ENCODE results near the gene CEBPZOS. TPM values are rescaled to one million over a fixed set of nuclear protein-coding genes. Genes with fewer than 3 reads are reported as not detected.
"Not testable (repeated sequence)": the region's sequence is repeated elsewhere in the genome, so short reads cannot be mapped to it uniquely, and the experiment has no call there.

Gene CEBPZOS
- total and polyA plus RNA-seq, 7 donors, result 23.0 to 42.2 (median 36.9) TPM

DNA sequence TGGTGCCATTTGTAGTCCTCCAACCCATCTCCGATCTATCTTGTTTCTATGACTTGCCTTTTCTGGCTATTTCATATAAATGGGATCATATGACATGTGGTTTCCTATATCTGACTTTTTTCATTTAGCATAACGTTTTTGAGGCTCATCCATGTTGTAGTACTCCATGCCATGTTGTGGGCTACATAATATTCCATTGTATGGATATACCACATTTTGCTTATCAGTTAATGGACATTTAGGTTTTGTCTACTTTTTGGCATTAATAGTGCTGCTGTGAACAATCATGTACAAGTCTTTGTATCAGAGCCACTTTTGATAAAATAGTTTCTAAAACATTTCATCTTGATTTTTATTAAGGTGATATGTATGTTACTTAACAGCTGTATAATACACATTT lies 7.4 kb downstream of the CEBPZOS start:
- TF ChIP-seq POLR2A (IDR thresholded peaks at IDR 0.05) (no peak), EP300 (IDR thresholded peaks at IDR 0.05) (no peak), POLR2AphosphoS5 (IDR thresholded peaks at IDR 0.05) (no peak)
- TF ChIP-seq, protein P1, sequence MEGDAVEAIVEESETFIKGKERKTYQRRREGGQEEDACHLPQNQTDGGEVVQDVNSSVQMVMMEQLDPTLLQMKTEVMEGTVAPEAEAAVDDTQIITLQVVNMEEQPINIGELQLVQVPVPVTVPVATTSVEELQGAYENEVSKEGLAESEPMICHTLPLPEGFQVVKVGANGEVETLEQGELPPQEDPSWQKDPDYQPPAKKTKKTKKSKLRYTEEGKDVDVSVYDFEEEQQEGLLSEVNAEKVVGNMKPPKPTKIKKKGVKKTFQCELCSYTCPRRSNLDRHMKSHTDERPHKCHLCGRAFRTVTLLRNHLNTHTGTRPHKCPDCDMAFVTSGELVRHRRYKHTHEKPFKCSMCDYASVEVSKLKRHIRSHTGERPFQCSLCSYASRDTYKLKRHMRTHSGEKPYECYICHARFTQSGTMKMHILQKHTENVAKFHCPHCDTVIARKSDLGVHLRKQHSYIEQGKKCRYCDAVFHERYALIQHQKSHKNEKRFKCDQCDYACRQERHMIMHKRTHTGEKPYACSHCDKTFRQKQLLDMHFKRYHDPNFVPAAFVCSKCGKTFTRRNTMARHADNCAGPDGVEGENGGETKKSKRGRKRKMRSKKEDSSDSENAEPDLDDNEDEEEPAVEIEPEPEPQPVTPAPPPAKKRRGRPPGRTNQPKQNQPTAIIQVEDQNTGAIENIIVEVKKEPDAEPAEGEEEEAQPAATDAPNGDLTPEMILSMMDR (IDR thresholded peaks at IDR 0.05), result no peak
- no peaks in the 10 kb centered on the region for H3K27me3 ChIP-seq
- H3K4me3 ChIP-seq, result no peak overlapping the region
- H3K4me1 ChIP-seq, result peaks cover 0 to 3% (median 0%) of the 10 kb centered on the region in 4 donors
- H3K27ac ChIP-seq, result no peak overlapping the region
- intact Hi-C loops (cut with DNase I), result no loop called here
- peaks cover 0 to 5% (median 2%) of the 10 kb centered on the region in 4 donors for H3K9me3 ChIP-seq
- no peak for DNase-seq
- WGBS, 2 donors, result 90 to 94% methylated on average over 2 of the region's 2 CpGs
- peaks cover 17 to 87% (median 40%) of the 10 kb centered on the region in 4 donors for H3K36me3 ChIP-seq

DNA sequence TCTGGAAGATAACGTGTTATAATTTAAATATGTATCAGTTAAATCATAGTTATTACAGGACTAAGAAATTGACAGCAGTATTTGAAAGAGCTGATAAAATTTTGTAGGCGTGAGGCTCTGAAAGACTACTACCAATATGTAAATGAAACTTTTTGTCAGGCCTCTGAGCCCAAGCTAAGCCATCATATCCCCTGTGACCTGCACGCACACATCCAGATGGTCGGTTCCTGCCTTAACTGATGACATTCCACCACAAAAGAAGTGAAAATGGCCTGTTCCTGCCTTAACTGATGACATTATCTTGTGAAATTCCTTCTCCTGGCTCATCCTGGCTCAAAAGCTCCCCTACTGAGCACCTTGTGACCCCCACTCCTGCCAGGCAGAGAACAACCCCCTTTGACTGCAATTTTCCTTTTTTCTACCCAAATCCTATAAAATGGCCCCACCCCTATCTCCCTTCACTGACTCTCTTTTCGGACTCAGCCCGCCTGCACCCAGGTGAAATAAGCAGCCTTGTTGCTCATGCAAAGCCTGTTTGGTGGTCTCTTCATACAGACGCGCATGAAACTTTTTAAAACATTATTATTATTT lies 8.9 kb downstream of the CEBPZOS start:
- H3K4me1 ChIP-seq; H3K4me3 ChIP-seq; H3K27ac ChIP-seq; DNase-seq; H3K27me3 ChIP-seq; intact Hi-C loops (cut with DNase I); H3K9me3 ChIP-seq: not testable (repeated sequence)
- peaks cover 17 to 97% (median 52%) of the 10 kb centered on the region in 4 donors for H3K36me3 ChIP-seq
- 84 to 92% methylated on average over 8 of the region's 8 CpGs for WGBS, 2 donors

DNA sequence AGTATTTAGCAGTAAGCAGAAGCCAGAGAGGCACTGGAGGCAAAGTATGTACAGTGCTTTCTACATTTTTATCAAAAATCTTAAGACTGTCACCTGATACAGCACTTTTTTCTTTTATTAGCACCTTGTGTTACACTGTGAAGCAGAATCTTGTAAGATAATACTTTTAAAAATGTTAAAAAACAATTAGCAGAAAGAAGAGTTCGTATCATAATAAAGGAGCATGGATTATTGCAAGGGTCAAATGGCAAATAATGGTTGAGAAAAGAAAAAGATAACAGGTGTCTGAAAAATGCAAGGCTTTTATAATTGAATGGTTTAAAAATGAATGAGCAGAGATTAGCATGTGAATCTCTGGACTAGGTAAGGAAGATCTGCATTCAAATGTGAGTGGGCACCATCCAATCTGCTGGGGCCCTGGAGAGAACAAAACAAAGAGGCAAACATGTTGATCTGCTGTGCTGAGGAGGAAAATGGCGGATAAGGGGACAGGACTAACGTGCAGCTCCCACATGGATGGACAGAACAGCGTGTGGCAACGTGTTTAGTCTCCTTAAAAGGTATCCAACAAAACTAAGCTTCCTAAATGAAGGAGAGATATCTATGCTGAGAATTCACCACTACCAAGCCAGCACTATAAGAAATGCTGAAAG lies 9.5 kb downstream of the CEBPZOS start:
- H3K27ac ChIP-seq, result no peak overlapping the region
- WGBS, 2 donors, result 97 to 98% methylated on average over 5 of the region's 5 CpGs
- no peaks in the 10 kb centered on the region for H3K4me1 ChIP-seq
- intact Hi-C loops (cut with DNase I), result no loop called here
- H3K36me3 ChIP-seq, result peaks cover 17 to 97% (median 57%) of the 10 kb centered on the region in 4 donors
- no peak overlapping the region for H3K4me3 ChIP-seq
- no peak for DNase-seq
- TF ChIP-seq, protein P1 (IDR thresholded peaks at IDR 0.05), result no peak
- TF ChIP-seq POLR2A (IDR thresholded peaks at IDR 0.05), result no peak
- H3K27me3 ChIP-seq, result no peaks in the 10 kb centered on the region
- H3K9me3 ChIP-seq, result peaks cover 0 to 9% (median 4%) of the 10 kb centered on the region in 4 donors

DNA sequence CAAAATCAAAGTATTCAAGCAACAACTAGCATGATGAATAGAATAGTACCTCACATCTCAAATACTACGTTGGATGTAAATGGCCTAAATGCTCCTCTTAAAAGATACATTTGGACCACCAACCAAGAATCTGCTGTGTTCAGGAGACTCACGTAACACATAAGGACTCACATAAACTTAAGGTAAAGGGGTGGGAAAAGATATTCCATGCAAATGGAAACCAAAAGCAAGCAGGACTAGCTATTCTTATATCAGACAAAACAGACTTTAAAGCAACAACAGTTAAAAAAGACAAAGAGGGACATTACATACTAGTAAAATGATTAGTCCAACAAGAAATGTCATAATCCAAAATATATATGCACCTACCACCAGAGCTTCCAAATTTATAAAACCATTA lies 10.5 kb downstream of the CEBPZOS start:
- H3K27me3 ChIP-seq; H3K27ac ChIP-seq; H3K4me1 ChIP-seq; DNase-seq; H3K9me3 ChIP-seq; intact Hi-C loops (cut with DNase I); H3K4me3 ChIP-seq: not testable (repeated sequence)
- peaks cover 12 to 97% (median 63%) of the 10 kb centered on the region in 4 donors for H3K36me3 ChIP-seq
- WGBS, 2 donors, result 95 to 97% methylated on average over 2 of the region's 2 CpGs

DNA sequence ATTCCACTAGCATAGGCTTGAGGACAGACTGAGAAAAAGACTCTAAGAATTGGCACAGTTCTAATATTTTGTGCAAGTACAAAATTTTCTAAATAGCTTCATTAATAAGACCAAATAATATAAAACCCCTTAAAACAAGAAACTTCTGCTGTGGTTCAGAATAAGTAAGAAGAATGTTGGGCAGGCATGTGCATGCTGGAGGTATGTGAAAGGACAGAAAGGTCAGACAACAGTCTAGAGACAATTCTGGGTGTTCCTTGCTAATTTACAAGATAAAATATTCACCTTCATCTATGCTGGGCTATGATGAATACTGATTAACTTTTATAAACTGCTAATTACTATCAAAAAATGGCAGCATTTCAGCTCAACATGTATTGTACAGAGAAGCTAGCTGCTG lies 14.9 kb downstream of the CEBPZOS start:
- peaks cover 0 to 9% (median 0%) of the 10 kb centered on the region in 4 donors for H3K4me1 ChIP-seq
- TF ChIP-seq EP300 (IDR thresholded peaks at IDR 0.05) (no peak), POLR2AphosphoS5 (IDR thresholded peaks at IDR 0.05) (no peak), POLR2A (IDR thresholded peaks at IDR 0.05) (no peak)
- TF ChIP-seq, protein P1 (IDR thresholded peaks at IDR 0.05), result no peak
- H3K4me3 ChIP-seq, result no peak overlapping the region
- intact Hi-C loops (cut with DNase I), result no loop called here
- no peak overlapping the region for H3K27ac ChIP-seq
- no peak for DNase-seq
- no peaks in the 10 kb centered on the region for H3K27me3 ChIP-seq
- H3K36me3 ChIP-seq, result peaks cover 4 to 98% (median 50%) of the 10 kb centered on the region in 4 donors
- H3K9me3 ChIP-seq, result peaks cover 0 to 9% (median 4%) of the 10 kb centered on the region in 4 donors

All from sigmoid colon (tissue), 7 donors.